C4-2B (cell line): Measurements from ENCODE around the gene MICAL2.

ENCODE experiments used
- ZFX ChIP-seq: fragments of 450-650 bp; IDR thresholded peaks from 2 replicates; pipeline ENCODE4 v1.6.1; 2017
- TF ChIP-seq, protein P1 (sequence below): fragments of 450-650 bp; conservative IDR thresholded peaks from 2 replicates; pipeline ENCODE4 v1.5.1; 2017; ENCODE audit warnings: mild to moderate bottlenecking

DNA sequence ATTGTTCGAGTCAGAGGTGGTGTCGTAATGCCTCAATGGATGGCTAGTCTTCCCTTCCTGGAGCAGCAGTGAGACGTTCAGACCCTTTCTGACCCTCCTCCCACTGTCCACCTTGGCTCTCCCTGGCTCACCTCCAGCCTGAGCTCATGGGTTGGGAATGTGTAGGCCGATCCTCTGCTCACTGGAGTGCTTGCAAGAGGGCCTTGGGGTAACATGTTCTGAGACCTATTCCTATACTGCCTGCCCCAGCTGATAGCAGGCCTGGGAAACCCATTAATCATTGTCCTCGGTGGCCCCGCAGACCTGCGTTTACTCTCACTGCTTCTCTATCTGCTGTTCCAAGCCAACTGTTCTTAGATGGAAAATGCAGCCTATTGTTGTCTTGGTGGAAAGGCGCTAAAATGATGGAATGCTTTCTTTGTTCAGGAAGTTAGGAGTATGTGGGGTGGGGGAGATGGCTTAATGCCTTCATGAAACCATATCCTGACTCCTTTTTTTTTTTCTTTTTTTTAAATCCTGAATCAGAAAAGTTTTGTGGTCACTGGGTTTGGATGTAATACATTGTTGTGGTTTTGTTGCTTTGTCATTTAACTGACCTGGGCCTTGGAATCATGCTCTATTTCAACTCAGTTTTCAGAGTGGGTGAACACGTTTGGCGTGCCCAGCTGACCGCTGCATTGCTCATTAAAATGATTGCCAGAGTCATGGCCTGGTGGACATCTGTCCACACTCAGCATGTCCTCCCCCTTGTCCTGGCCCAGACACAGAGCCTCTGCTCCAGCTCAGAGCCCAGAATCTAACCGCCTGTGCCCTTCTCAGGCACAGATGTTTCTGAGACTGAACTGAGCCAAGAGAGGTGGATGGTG, 72.5 kb downstream of the MICAL2 start:
- TF ChIP-seq, protein P1, sequence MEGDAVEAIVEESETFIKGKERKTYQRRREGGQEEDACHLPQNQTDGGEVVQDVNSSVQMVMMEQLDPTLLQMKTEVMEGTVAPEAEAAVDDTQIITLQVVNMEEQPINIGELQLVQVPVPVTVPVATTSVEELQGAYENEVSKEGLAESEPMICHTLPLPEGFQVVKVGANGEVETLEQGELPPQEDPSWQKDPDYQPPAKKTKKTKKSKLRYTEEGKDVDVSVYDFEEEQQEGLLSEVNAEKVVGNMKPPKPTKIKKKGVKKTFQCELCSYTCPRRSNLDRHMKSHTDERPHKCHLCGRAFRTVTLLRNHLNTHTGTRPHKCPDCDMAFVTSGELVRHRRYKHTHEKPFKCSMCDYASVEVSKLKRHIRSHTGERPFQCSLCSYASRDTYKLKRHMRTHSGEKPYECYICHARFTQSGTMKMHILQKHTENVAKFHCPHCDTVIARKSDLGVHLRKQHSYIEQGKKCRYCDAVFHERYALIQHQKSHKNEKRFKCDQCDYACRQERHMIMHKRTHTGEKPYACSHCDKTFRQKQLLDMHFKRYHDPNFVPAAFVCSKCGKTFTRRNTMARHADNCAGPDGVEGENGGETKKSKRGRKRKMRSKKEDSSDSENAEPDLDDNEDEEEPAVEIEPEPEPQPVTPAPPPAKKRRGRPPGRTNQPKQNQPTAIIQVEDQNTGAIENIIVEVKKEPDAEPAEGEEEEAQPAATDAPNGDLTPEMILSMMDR = no peak
- TF ChIP-seq ZFX = no peak
